ENCODE measurements around the gene DZANK1. TPM values are rescaled to one million over a fixed set of nuclear protein-coding genes. Genes with fewer than 3 reads are reported as not detected.

The DZANK1 gene
- total RNA-seq, 1 experiment from 2014 or later = 7.3 TPM

DNA sequence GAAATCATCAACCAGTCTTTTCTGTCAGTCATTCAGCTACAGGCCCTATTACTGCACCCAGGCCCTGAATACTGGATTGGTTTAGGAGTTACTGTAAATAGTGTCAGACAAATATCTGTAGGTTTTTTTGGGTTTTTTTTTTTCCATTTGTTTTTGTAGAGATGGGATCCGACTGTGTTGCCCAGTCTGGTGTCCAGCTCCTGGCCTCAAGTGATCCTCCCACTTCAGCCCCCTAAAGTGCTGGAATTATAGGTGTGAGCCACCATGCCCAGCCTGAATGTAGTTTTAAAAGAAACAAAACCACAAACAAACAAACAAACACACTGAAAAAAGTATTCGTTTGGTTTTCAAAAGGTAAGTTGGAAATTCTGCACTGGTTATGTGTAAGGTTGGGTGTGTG is 39.6 kb downstream of the DZANK1 start:
- Histone ChIP-seq H3K4me3 (no peak overlapping the region), H3F3A (ENCODE audit: insufficient read depth, low read depth) (no peaks in the 10 kb centered on the region), H2AFZ (no peak overlapping the region), H3K79me2 (ENCODE audit: low read depth) (no peaks in the 10 kb centered on the region), H3K9me3 (ENCODE audit: insufficient read depth, low read depth) (no peaks in the 10 kb centered on the region), H4K20me1 (ENCODE audit: insufficient read depth) (no peaks in the 10 kb centered on the region), H3K4me1 (replicated peaks; ENCODE audit: insufficient read depth) (no peaks in the 10 kb centered on the region), H3K36me3 (ENCODE audit: low read depth) (no peaks in the 10 kb centered on the region), H3K4me2 (no peak overlapping the region), H3K27ac (no peak overlapping the region), H3K9me2 (ENCODE audit: insufficient read depth) (no peaks in the 10 kb centered on the region), H3K27me3 (ENCODE audit: insufficient read depth, low read depth) (no peaks in the 10 kb centered on the region)
- no peak for DNase-seq
- POLR2A ChIA-PET (ENCODE audit: unreplicated experiment) = no interaction called here
- no TSS peak for BruUV-seq (replicated peaks)
- CTCF ChIA-PET = no interaction called here
- TF ChIP-seq, protein P1, sequence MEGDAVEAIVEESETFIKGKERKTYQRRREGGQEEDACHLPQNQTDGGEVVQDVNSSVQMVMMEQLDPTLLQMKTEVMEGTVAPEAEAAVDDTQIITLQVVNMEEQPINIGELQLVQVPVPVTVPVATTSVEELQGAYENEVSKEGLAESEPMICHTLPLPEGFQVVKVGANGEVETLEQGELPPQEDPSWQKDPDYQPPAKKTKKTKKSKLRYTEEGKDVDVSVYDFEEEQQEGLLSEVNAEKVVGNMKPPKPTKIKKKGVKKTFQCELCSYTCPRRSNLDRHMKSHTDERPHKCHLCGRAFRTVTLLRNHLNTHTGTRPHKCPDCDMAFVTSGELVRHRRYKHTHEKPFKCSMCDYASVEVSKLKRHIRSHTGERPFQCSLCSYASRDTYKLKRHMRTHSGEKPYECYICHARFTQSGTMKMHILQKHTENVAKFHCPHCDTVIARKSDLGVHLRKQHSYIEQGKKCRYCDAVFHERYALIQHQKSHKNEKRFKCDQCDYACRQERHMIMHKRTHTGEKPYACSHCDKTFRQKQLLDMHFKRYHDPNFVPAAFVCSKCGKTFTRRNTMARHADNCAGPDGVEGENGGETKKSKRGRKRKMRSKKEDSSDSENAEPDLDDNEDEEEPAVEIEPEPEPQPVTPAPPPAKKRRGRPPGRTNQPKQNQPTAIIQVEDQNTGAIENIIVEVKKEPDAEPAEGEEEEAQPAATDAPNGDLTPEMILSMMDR (conservative IDR thresholded peaks at IDR 0.05) = no peak
- no peak for TF ChIP-seq EZH2 (IDR thresholded peaks at IDR 0.05; ENCODE audit: low read depth)
- intact Hi-C loops (cut with micrococcal nuclease; ENCODE audit: unreplicated experiment) = no loop called here

DNA sequence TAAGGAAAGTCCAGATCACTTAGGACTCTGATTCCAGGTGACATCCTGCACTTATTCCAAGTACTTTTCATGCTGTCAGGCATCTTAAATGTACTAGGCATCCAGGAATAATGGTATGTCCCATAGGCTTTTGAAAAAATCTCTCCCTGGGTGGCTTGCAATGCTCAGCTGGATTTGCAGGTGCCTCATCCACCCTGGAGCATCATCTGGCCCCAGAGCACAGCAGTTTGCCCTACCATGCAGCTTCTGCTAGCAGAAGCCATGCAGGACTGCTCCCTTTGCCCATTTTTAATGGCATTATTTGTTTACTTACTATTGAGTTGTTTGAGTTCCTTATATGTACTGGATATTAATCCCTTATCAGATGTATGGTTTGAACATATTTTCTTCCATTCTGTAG is 45.2 kb downstream of the DZANK1 start:
- Histone ChIP-seq H3K4me2 (no peak overlapping the region), H3K4me1 (replicated peaks; ENCODE audit: insufficient read depth) (no peaks in the 10 kb centered on the region), H4K20me1 (ENCODE audit: insufficient read depth) (no peaks in the 10 kb centered on the region), H3F3A (ENCODE audit: insufficient read depth, low read depth) (no peaks in the 10 kb centered on the region), H3K36me3 (ENCODE audit: low read depth) (no peaks in the 10 kb centered on the region), H3K4me3 (no peak overlapping the region), H3K9me3 (ENCODE audit: insufficient read depth, low read depth) (no peaks in the 10 kb centered on the region), H3K9me2 (ENCODE audit: insufficient read depth) (no peaks in the 10 kb centered on the region), H2AFZ (no peak overlapping the region), H3K27ac (no peak overlapping the region), H3K27me3 (ENCODE audit: insufficient read depth, low read depth) (no peaks in the 10 kb centered on the region), H3K79me2 (ENCODE audit: low read depth) (no peaks in the 10 kb centered on the region)
- ChIA-PET CTCF (no interaction called here), POLR2A (ENCODE audit: unreplicated experiment) (no interaction called here)
- intact Hi-C loops (cut with micrococcal nuclease; ENCODE audit: unreplicated experiment) = no loop called here
- TF ChIP-seq, protein P1 (conservative IDR thresholded peaks at IDR 0.05) = no peak
- TF ChIP-seq EZH2 (IDR thresholded peaks at IDR 0.05; ENCODE audit: low read depth) = no peak
- BruUV-seq (replicated peaks) = no TSS peak
- DNase-seq = no peak

DNA sequence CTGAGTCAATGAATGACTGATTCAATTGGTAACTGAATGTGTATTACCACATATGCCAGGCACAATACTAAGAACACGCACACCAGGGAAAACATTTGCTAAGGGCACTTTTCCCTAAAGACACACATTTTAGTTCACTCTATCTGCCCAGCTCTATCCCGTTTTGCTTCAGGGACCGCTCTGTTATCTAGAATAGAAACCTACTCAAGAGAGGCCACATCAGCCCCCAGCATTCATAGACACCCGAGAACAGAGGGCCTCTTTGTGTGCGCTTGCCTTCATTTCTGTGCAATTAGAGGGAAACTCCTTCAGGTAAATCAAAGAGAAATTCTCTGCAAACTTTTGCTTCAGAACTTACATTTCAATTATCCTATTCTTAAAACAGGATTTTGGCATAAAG is 50.3 kb downstream of the DZANK1 start:
- Histone ChIP-seq H3F3A (ENCODE audit: insufficient read depth, low read depth) (no peaks in the 10 kb centered on the region), H3K4me3 (no peak overlapping the region), H3K27ac (no peak overlapping the region), H3K4me1 (replicated peaks; ENCODE audit: insufficient read depth) (no peaks in the 10 kb centered on the region), H3K9me2 (ENCODE audit: insufficient read depth) (no peaks in the 10 kb centered on the region; the same call in 1 of the 2 replicates), H3K4me2 (no peak overlapping the region), H3K36me3 (ENCODE audit: low read depth) (no peaks in the 10 kb centered on the region), H3K79me2 (ENCODE audit: low read depth) (no peaks in the 10 kb centered on the region), H3K27me3 (ENCODE audit: insufficient read depth, low read depth) (no peaks in the 10 kb centered on the region), H2AFZ (no peak overlapping the region), H3K9me3 (ENCODE audit: insufficient read depth, low read depth) (no peaks in the 10 kb centered on the region), H4K20me1 (ENCODE audit: insufficient read depth) (no peaks in the 10 kb centered on the region)
- ChIA-PET POLR2A (ENCODE audit: unreplicated experiment) (no interaction called here), CTCF (no interaction called here)
- intact Hi-C loops (cut with micrococcal nuclease; ENCODE audit: unreplicated experiment) = no loop called here
- BruUV-seq (replicated peaks) = no TSS peak
- DNase-seq = no peak
- no peak for TF ChIP-seq EZH2 (IDR thresholded peaks at IDR 0.05; ENCODE audit: low read depth)
- TF ChIP-seq, protein P1 (conservative IDR thresholded peaks at IDR 0.05) = no peak

Measured in PC-9 (cell line).